Mesenchymal stem cell (in vitro differentiated cells and primary cell): ENCODE data around the gene XRCC5.

Experiments
- DNase-seq: peaks from one replicate; pipeline ENCODE4 v3.0.0-alpha.2; 2013
- H2AFZ ChIP-seq: one replicate; pipeline ENCODE4 v1.6.1; 2013; ENCODE audit warnings: low read depth, mild to moderate bottlenecking, control low read depth, inconsistent platforms, low read length, moderate library complexity
- H2AK5ac ChIP-seq: 2 replicates; pipeline ENCODE4 v1.6.1; 2013; ENCODE audit warnings: low read length, moderate library complexity, mild to moderate bottlenecking, inconsistent platforms; ENCODE audit not compliant: severe bottlenecking
- H2BK120ac ChIP-seq: one replicate; pipeline ENCODE4 v1.6.1; 2013; ENCODE audit warnings: low read depth, mild to moderate bottlenecking, inconsistent platforms, low read length, moderate library complexity
- H2BK12ac ChIP-seq, 2 experiments: one replicate each; pipeline ENCODE4 v1.6.1; 2013; ENCODE audit warnings: inconsistent platforms in 2 of 2, low read length in 2 of 2, mild to moderate bottlenecking in 2 of 2, moderate library complexity in 2 of 2, control low read depth in 1 of 2
- H2BK15ac ChIP-seq: one replicate; pipeline ENCODE4 v1.6.1; 2013; ENCODE audit warnings: mild to moderate bottlenecking, low read depth, inconsistent platforms; ENCODE audit not compliant: poor library complexity, severe bottlenecking
- H2BK5ac ChIP-seq: 2 replicates; pipeline ENCODE4 v1.6.1; 2013; ENCODE audit warnings: low read depth, mild to moderate bottlenecking, low read length, control low read depth, inconsistent platforms; ENCODE audit not compliant: poor library complexity, severe bottlenecking
- H3K14ac ChIP-seq, 2 experiments: one replicate each; pipeline ENCODE4 v1.6.1; 2013; ENCODE audit warnings: inconsistent platforms in 2 of 2, low read length in 2 of 2, control low read depth in 1 of 2, mild to moderate bottlenecking in 1 of 2, moderate library complexity in 1 of 2
- H3K18ac ChIP-seq, 2 experiments: one replicate each; pipeline ENCODE4 v1.6.1; 2013; ENCODE audit warnings: inconsistent platforms in 2 of 2, low read length in 2 of 2, control low read depth in 1 of 2, low read depth in 1 of 2, mild to moderate bottlenecking in 1 of 2
- H3K23ac ChIP-seq, 2 experiments: one replicate each; pipeline ENCODE4 v1.6.1; 2013; ENCODE audit warnings: inconsistent platforms in 2 of 2, low read length in 2 of 2, mild to moderate bottlenecking in 2 of 2, moderate library complexity in 2 of 2, control low read depth in 1 of 2
- H3K27ac ChIP-seq: 2 replicates; pipeline ENCODE4 v1.5.1; 2013; ENCODE audit warnings: mild to moderate bottlenecking, moderate library complexity, low read length, control low read depth, inconsistent platforms; ENCODE audit not compliant: poor library complexity, severe bottlenecking
- H3K27me3 ChIP-seq, 2 experiments: 2 replicates each; pipeline versions ENCODE4 v1.6.1 to v1.7.0; 2013; ENCODE audit warnings: low read length in 2 of 2, mild to moderate bottlenecking in 2 of 2, moderate library complexity in 2 of 2, control low read depth in 1 of 2, inconsistent platforms in 1 of 2; ENCODE audit not compliant: control insufficient read depth in 1 of 2, insufficient read depth in 1 of 2
- H3K36me3 ChIP-seq, 2 experiments: 2 replicates each; pipeline versions ENCODE4 v1.6.1 to v1.7.0; 2013; ENCODE audit warnings: low read length in 2 of 2, control low read depth in 1 of 2, inconsistent platforms in 1 of 2, low read depth in 1 of 2, mild to moderate bottlenecking in 1 of 2; ENCODE audit not compliant: insufficient read depth in 2 of 2, control insufficient read depth in 1 of 2
- H3K4ac ChIP-seq, 2 experiments: one replicate each; pipeline ENCODE4 v1.6.1; 2013; ENCODE audit warnings: inconsistent platforms in 2 of 2, low read length in 2 of 2, mild to moderate bottlenecking in 2 of 2, moderate library complexity in 2 of 2, control low read depth in 1 of 2, low read depth in 1 of 2
- H3K4me1 ChIP-seq: 2 replicates; pipeline ENCODE4 v1.6.1; 2013; ENCODE audit warnings: low read depth, low read length, control low read depth; ENCODE audit not compliant: control insufficient read depth, insufficient read depth
- H3K4me2 ChIP-seq: 2 replicates; pipeline ENCODE4 v1.6.1; 2013; ENCODE audit warnings: low read length, mild to moderate bottlenecking, inconsistent platforms; ENCODE audit not compliant: poor library complexity, severe bottlenecking
- H3K4me3 ChIP-seq, 2 experiments: 2 replicates each; pipeline versions ENCODE4 v1.5.1 to v1.7.0; 2013; ENCODE audit warnings: low read length in 2 of 2, mild to moderate bottlenecking in 2 of 2, control low read depth in 1 of 2, low read depth in 1 of 2; ENCODE audit not compliant: insufficient read depth in 1 of 2
- H3K79me1 ChIP-seq: replicated peaks from 2 replicates; pipeline ENCODE4 v1.6.1; 2013; ENCODE audit warnings: mild to moderate bottlenecking, control low read depth, low read length, inconsistent platforms; ENCODE audit not compliant: poor library complexity, severe bottlenecking
- H3K9ac ChIP-seq: 2 replicates; pipeline ENCODE4 v1.7.0; 2013; ENCODE audit warnings: mild to moderate bottlenecking, low read length, moderate library complexity
- H3K9me3 ChIP-seq: 2 replicates; pipeline ENCODE4 v1.7.0; 2013; ENCODE audit warnings: mild to moderate bottlenecking, low read length; ENCODE audit not compliant: control insufficient read depth
- H4K8ac ChIP-seq: one replicate; pipeline ENCODE4 v1.6.1; 2013; ENCODE audit warnings: inconsistent platforms, mild to moderate bottlenecking, low read length, moderate library complexity
- H4K91ac ChIP-seq: one replicate; pipeline ENCODE4 v1.6.1; 2013; ENCODE audit warnings: mild to moderate bottlenecking, low read length, inconsistent platforms
- WGBS: methylation state at CpG from one replicate; pipeline ENCODE4 v1.1.7; 2013; ENCODE audit warnings: mixed read lengths; 5-methylcytosine and 5-hydroxymethylcytosine counted together

The XRCC5 gene

GRCh38 chr2:216082117-216082711, 26.9 kb upstream of the XRCC5 start:
- H2BK120ac ChIP-seq, result no peak overlapping the region
- peak overlapping the region; percentile 80 for H2AK5ac ChIP-seq
- H3K79me1 ChIP-seq, result peaks cover 5% of the 10 kb centered on the region
- peak overlapping the region; percentile 70 to 93 for H3K4me3 ChIP-seq
- 19% methylated on average over 19 of the region's 22 CpGs for WGBS
- H3K36me3 ChIP-seq, result no peaks in the 10 kb centered on the region
- H2BK12ac ChIP-seq, result no peak overlapping the region
- H3K4ac ChIP-seq, result no peak overlapping the region
- H3K27ac ChIP-seq, result no peak overlapping the region
- H4K91ac ChIP-seq, result no peak overlapping the region
- peak overlapping the region in 1 of 2 experiments; percentile 60 for H3K23ac ChIP-seq
- H3K9ac ChIP-seq, result peak overlapping the region; percentile 90
- DNase-seq, result no peak
- H3K9me3 ChIP-seq, result no peaks in the 10 kb centered on the region
- H3K4me2 ChIP-seq, result peak overlapping the region; percentile 93
- no peak overlapping the region for H3K14ac ChIP-seq
- peak overlapping the region; percentile 2 for H2AFZ ChIP-seq
- no peak overlapping the region for H4K8ac ChIP-seq
- H3K27me3 ChIP-seq, result peaks cover 0 to 9% of the 10 kb centered on the region in 2 experiments
- H3K18ac ChIP-seq, result peak overlapping the region in 1 of 2 experiments; percentile 33
- peaks cover 12% of the 10 kb centered on the region for H3K4me1 ChIP-seq
- no peak overlapping the region for H2BK15ac ChIP-seq
- no peak overlapping the region for H2BK5ac ChIP-seq

DNA sequence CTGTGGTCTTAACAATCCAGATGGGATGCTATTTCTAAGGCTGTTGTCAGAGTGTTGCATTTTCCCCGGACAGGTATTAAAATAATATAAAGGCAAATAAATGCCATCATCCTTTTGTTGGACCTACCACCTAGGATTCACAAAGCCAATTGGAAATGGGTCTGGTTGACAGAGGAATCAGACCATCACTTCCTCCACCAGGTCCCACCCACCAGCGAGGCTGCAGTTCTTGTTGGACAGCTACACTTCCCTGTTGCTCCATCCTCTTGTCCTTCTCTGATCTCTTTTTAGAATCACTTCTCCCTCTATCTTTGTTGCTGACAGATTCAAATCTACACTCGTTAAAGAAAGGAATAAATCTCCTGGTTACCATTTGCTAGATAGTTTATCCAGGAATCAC, 26.3 kb upstream of the XRCC5 start:
- H2BK5ac ChIP-seq, result no peak overlapping the region
- no peak overlapping the region for H3K23ac ChIP-seq
- no peak overlapping the region for H3K4ac ChIP-seq
- no peak overlapping the region for H2BK12ac ChIP-seq
- no peak overlapping the region for H4K8ac ChIP-seq
- peaks cover 5% of the 10 kb centered on the region for H3K79me1 ChIP-seq
- no peak overlapping the region for H2BK15ac ChIP-seq
- no peak overlapping the region for H3K4me3 ChIP-seq
- no peak overlapping the region for H4K91ac ChIP-seq
- no peak overlapping the region for H3K27ac ChIP-seq
- no peak overlapping the region for H3K9ac ChIP-seq
- no peak for DNase-seq
- no peaks in the 10 kb centered on the region for H3K36me3 ChIP-seq
- H3K27me3 ChIP-seq, result peaks cover 0 to 9% of the 10 kb centered on the region in 2 experiments
- H3K18ac ChIP-seq, result no peak overlapping the region
- 61% methylated on average over 2 of the region's 3 CpGs for WGBS
- H3K9me3 ChIP-seq, result no peaks in the 10 kb centered on the region
- H2AK5ac ChIP-seq, result peak overlapping the region; percentile 80
- H2AFZ ChIP-seq, result no peak overlapping the region
- H2BK120ac ChIP-seq, result no peak overlapping the region
- H3K14ac ChIP-seq, result no peak overlapping the region
- no peak overlapping the region for H3K4me2 ChIP-seq
- peaks cover 12% of the 10 kb centered on the region for H3K4me1 ChIP-seq

- Histone ChIP-seq H2BK12ac (no peak overlapping the region), H2BK5ac (no peak overlapping the region), H2AFZ (peak overlapping the region; percentile 64), H2AK5ac (peak overlapping the region; percentile 50), H3K4me1 (peaks cover 12% of the 10 kb centered on the region), H3K27me3 (peaks cover 0 to 9% of the 10 kb centered on the region in 2 experiments), H3K18ac (peak overlapping the region in 1 of 2 experiments; percentile 49), H2BK15ac (no peak overlapping the region), H3K9me3 (no peaks in the 10 kb centered on the region), H3K27ac (peak overlapping the region; percentile 62), H3K4me2 (no peak overlapping the region), H4K91ac (peak overlapping the region; percentile 34), H2BK120ac (no peak overlapping the region), H3K9ac (no peak overlapping the region), H3K14ac (no peak overlapping the region), H3K4me3 (no peak overlapping the region), H3K79me1 (peaks cover 6% of the 10 kb centered on the region), H4K8ac (peak overlapping the region; percentile 60), H3K4ac (no peak overlapping the region), H3K36me3 (no peaks in the 10 kb centered on the region), H3K23ac (no peak overlapping the region)
- WGBS, result 55% methylated on average over 11 of the region's 11 CpGs
- DNase-seq, result peak; percentile 78
Measured at GRCh38 chr2:216083464-216084281, 25.5 kb upstream of the XRCC5 start.

GRCh38 chr2:216084547-216084946, 24.6 kb upstream of the XRCC5 start:
- H2BK120ac ChIP-seq, result no peak overlapping the region
- H2AK5ac ChIP-seq, result no peak overlapping the region
- no peak overlapping the region for H3K18ac ChIP-seq
- no peak for DNase-seq
- H2BK15ac ChIP-seq, result no peak overlapping the region
- H2AFZ ChIP-seq, result no peak overlapping the region
- no peak overlapping the region for H4K8ac ChIP-seq
- H3K4ac ChIP-seq, result no peak overlapping the region
- peaks cover 6% of the 10 kb centered on the region for H3K79me1 ChIP-seq
- no peak overlapping the region for H3K4me3 ChIP-seq
- H3K4me2 ChIP-seq, result no peak overlapping the region
- peaks cover 12% of the 10 kb centered on the region for H3K4me1 ChIP-seq
- no peak overlapping the region for H3K14ac ChIP-seq
- H3K23ac ChIP-seq, result no peak overlapping the region
- H4K91ac ChIP-seq, result no peak overlapping the region
- H3K9me3 ChIP-seq, result no peaks in the 10 kb centered on the region
- H3K27ac ChIP-seq, result no peak overlapping the region
- no peak overlapping the region for H2BK12ac ChIP-seq
- H3K27me3 ChIP-seq, result peaks cover 0 to 9% of the 10 kb centered on the region in 2 experiments
- H2BK5ac ChIP-seq, result no peak overlapping the region
- H3K9ac ChIP-seq, result no peak overlapping the region
- H3K36me3 ChIP-seq, result no peaks in the 10 kb centered on the region
- WGBS, result 42% methylated on average over 3 of the region's 3 CpGs
